IMR-90 (cell line): Measurements from ENCODE around the gene CLSTN1. TPM values are rescaled to one million over a fixed set of nuclear protein-coding genes. Genes with fewer than 3 reads are reported as not detected.

Experiments used
- ATAC-seq: fragments of 200-7000 bp; cut with Tn5 transposase; 2 replicates; pipeline ENCODE4 v1.9.1; 2020; ENCODE audit warnings: low read depth, mild to moderate bottlenecking, moderate library complexity
- BruUV-seq: library from RNA; stranded (reverse); fragments of 400-500 nt; replicated peaks from 2 replicates; lab custom pipeline; 2021; lab: Mats Ljungman, UMichigan
- CTCF ChIA-PET: fragments of 300-600 bp; formaldehyde crosslinking; extraction: SDS; loops from one replicate; lab custom pipeline; 2021; ENCODE audit warnings: antibody characterized with exemption; lab: Yijun Ruan, JAX
- POLR2A ChIA-PET: fragments of 300-600 bp; sonication (Branson Sonifier 250); formaldehyde crosslinking; loops from one replicate; lab custom pipeline; 2022; ENCODE audit warnings: antibody characterized with exemption; ENCODE audit not compliant: unreplicated experiment; lab: Charles Lee
- DNase-seq: peaks from one replicate; pipeline ENCODE4 v3.0.0; 2013
- H2AFZ ChIP-seq: replicated peaks from 2 replicates; pipeline ENCODE3; 2013; ENCODE audit warnings: low read length, mild to moderate bottlenecking; ENCODE audit not compliant: poor library complexity
- H2AK5ac ChIP-seq: 2 replicates; pipeline ENCODE4 v1.6.1; 2013; ENCODE audit warnings: low read depth, low read length, inconsistent platforms
- H2AK9ac ChIP-seq: replicated peaks from 2 replicates; pipeline ENCODE3; 2013; ENCODE audit warnings: mild to moderate bottlenecking, low read depth, low read length, moderate library complexity; ENCODE audit not compliant: poor library complexity
- H2BK120ac ChIP-seq: 2 replicates; pipeline ENCODE4 v1.6.1; 2013; ENCODE audit warnings: low read depth, low read length, inconsistent platforms
- H2BK15ac ChIP-seq: 3 replicates; pipeline ENCODE4 v1.6.1; 2013; ENCODE audit warnings: low read depth, low read length, inconsistent platforms
- H2BK20ac ChIP-seq: 2 replicates; pipeline ENCODE4 v1.6.1; 2013; ENCODE audit warnings: low read depth, mild to moderate bottlenecking, inconsistent platforms, low read length, moderate library complexity
- H2BK5ac ChIP-seq: 2 replicates; pipeline ENCODE4 v1.6.1; 2013; ENCODE audit warnings: mild to moderate bottlenecking, low read depth, low read length, inconsistent platforms; ENCODE audit not compliant: poor library complexity, severe bottlenecking
- H3K14ac ChIP-seq: replicated peaks from 2 replicates; pipeline ENCODE4 v1.6.1; 2013; ENCODE audit warnings: low read depth, low read length, inconsistent platforms
- H3K18ac ChIP-seq: 2 replicates; pipeline ENCODE4 v1.6.1; 2013; ENCODE audit warnings: low read depth, low read length, control low read depth
- H3K23ac ChIP-seq: 2 replicates; pipeline ENCODE4 v1.6.1; 2013; ENCODE audit warnings: low read depth, low read length, inconsistent platforms
- H3K27ac ChIP-seq: 2 replicates; pipeline ENCODE4 v1.5.1; 2013; ENCODE audit warnings: mild to moderate bottlenecking, control low read depth, low read length; ENCODE audit not compliant: insufficient read depth
- H3K27me3 ChIP-seq: 2 replicates; pipeline ENCODE4 v1.6.1; 2013; ENCODE audit warnings: low read length; ENCODE audit not compliant: control insufficient read depth, insufficient read depth
- H3K36me3 ChIP-seq: 2 replicates; pipeline ENCODE4 v1.6.1; 2013; ENCODE audit warnings: low read length, mixed read lengths; ENCODE audit not compliant: control insufficient read depth, insufficient read depth
- H3K4ac ChIP-seq: 2 replicates; pipeline ENCODE4 v1.6.1; 2013; ENCODE audit warnings: low read depth, low read length, inconsistent platforms
- H3K4me1 ChIP-seq: 2 replicates; pipeline ENCODE4 v1.6.1; 2013; ENCODE audit warnings: low read length, mixed read lengths; ENCODE audit not compliant: control insufficient read depth, insufficient read depth
- H3K4me2 ChIP-seq: 2 replicates; pipeline ENCODE4 v1.6.1; 2013; ENCODE audit warnings: low read depth, mild to moderate bottlenecking, control low read depth, low read length, moderate library complexity
- H3K4me3 ChIP-seq: 2 replicates; pipeline ENCODE4 v1.5.1; 2013; ENCODE audit warnings: low read depth, mild to moderate bottlenecking, control low read depth, low read length, moderate library complexity; ENCODE audit not compliant: insufficient read depth
- H3K56ac ChIP-seq: 2 replicates; pipeline ENCODE4 v1.6.1; 2013; ENCODE audit warnings: low read length, inconsistent platforms; ENCODE audit not compliant: insufficient read depth; ENCODE audit errors: extremely low read depth
- H3K79me1 ChIP-seq, 2 experiments: 2 replicates each; pipeline ENCODE4 v1.6.1; 2013; ENCODE audit warnings: low read length in 2 of 2, inconsistent platforms in 1 of 2, low read depth in 1 of 2
- H3K9ac ChIP-seq: 2 replicates; pipeline ENCODE4 v1.6.1; 2013; ENCODE audit warnings: low read depth, low read length, control low read depth
- H3K9me1 ChIP-seq: 2 replicates; pipeline ENCODE4 v1.6.1; 2013; ENCODE audit warnings: low read length, inconsistent platforms; ENCODE audit not compliant: insufficient read depth
- H3K9me3 ChIP-seq: 2 replicates; pipeline ENCODE4 v1.6.1; 2013; ENCODE audit warnings: low read length; ENCODE audit not compliant: control insufficient read depth, insufficient read depth
- H4K20me1 ChIP-seq: 2 replicates; pipeline ENCODE4 v1.6.1; 2013; ENCODE audit warnings: low read length, inconsistent platforms; ENCODE audit not compliant: insufficient read depth
- H4K5ac ChIP-seq: 2 replicates; pipeline ENCODE4 v1.6.1; 2013; ENCODE audit warnings: mild to moderate bottlenecking, low read depth, low read length, control low read depth
- H4K8ac ChIP-seq, 2 experiments: 2 replicates each; pipeline ENCODE4 v1.6.1; 2013; ENCODE audit warnings: low read depth in 2 of 2, low read length in 2 of 2, control low read depth in 1 of 2, inconsistent platforms in 1 of 2
- H4K91ac ChIP-seq: 2 replicates; pipeline ENCODE4 v1.6.1; 2013; ENCODE audit warnings: low read depth, low read length, inconsistent platforms; ENCODE audit not compliant: insufficient read depth
- BHLHE40 ChIP-seq: fragments of 150-350 bp; IDR thresholded peaks from 2 replicates; pipeline ENCODE4 v1.6.1; 2016; ENCODE audit warnings: mild to moderate bottlenecking, low read depth, low read length
- CEBPB ChIP-seq: IDR thresholded peaks from 2 replicates; pipeline ENCODE4 v1.6.1; 2012; ENCODE audit warnings: low read depth, low read length, improper control_type of control experiment
- CHD1 ChIP-seq: IDR thresholded peaks from 2 replicates; pipeline ENCODE4 v1.6.1; 2012; ENCODE audit warnings: low read depth, low read length, improper control_type of control experiment
- CTCF ChIP-seq: conservative IDR thresholded peaks from 2 replicates; pipeline ENCODE4 v1.5.1; 2012; ENCODE audit warnings: mild to moderate bottlenecking, low read depth, low read length, improper control_type of control experiment
- RCOR1 ChIP-seq: IDR thresholded peaks from 2 replicates; pipeline ENCODE4 v1.6.1; 2012; ENCODE audit warnings: mild to moderate bottlenecking, low read length, improper control_type of control experiment; ENCODE audit not compliant: insufficient replicate concordance
- SMC3 ChIP-seq: fragments of 150-350 bp; IDR thresholded peaks from 2 replicates; pipeline ENCODE4 v1.6.1; 2016; ENCODE audit warnings: low read depth, mild to moderate bottlenecking, antibody characterized with exemption, low read length, moderate library complexity
- WGBS, 2 experiments: methylation state at CpG; one replicate each; pipeline versions ENCODE4 v1.1.5 to v1.1.7; 2013; ENCODE audit warnings: missing lambda C conversion rate in 2 of 2; ENCODE audit not compliant: insufficient read length in 1 of 2; ENCODE audit errors: extremely low coverage in 2 of 2; 5-methylcytosine and 5-hydroxymethylcytosine counted together
- dilution Hi-C: fragments of 300-500 bp; cut with HindIII; formaldehyde crosslinking; loops from one replicate; pipeline ENCODE4 v1.14.3; 2018; ENCODE audit warnings: low sequenced_read_pairs; ENCODE audit not compliant: unreplicated experiment
- in situ Hi-C: fragments of 300-500 bp; cut with MboI; formaldehyde crosslinking; loops from 3 replicates; pipeline ENCODE4 v1.14.3; 2019; ENCODE audit warnings: low sequenced_read_pairs, inconsistent platforms, mixed read lengths
- intact Hi-C: fragments of 100-400 bp; cut with micrococcal nuclease; formaldehyde crosslinking; loops from 2 replicates; pipeline ENCODE4 v1.10.0; 2022
- polyA plus RNA-seq, 3 experiments: library from polyadenylated mRNA; depleted of rRNA; stranded (reverse); fragments of >200 nt; gene quantifications; 2 replicates each; pipeline ENCODE4 v1.2.3, GENCODE V29; 2012; ENCODE audit warnings: low replicate concordance in 1 of 3
- total RNA-seq: library from RNA; depleted of rRNA; stranded (reverse); fragments of >200 nt; gene quantifications from 2 replicates; pipeline ENCODE4 v1.2.3, GENCODE V29; 2012

Gene CLSTN1
- total and polyA plus RNA-seq, 2 of the 4 experiments (the other 2 are of a cell fraction) = 30.1 to 72.2 TPM

- Histone ChIP-seq H2AK5ac (no peak overlapping the region), H3K27me3 (no peaks in the 10 kb centered on the region), H3K36me3 (no peaks in the 10 kb centered on the region), H2AFZ (no peak overlapping the region), H2BK5ac (no peak overlapping the region), H4K5ac (no peak overlapping the region), H3K27ac (no peak overlapping the region), H3K9me1 (peaks cover 4% of the 10 kb centered on the region), H4K20me1 (peaks cover 66% of the 10 kb centered on the region), H4K8ac (no peak overlapping the region), H3K4me2 (no peak overlapping the region), H3K56ac (no peak overlapping the region), H3K4ac (no peak overlapping the region), H2BK20ac (no peak overlapping the region), H2BK15ac (no peak overlapping the region), H3K14ac (no peak overlapping the region), H3K18ac (no peak overlapping the region), H2BK120ac (no peak overlapping the region), H2AK9ac (no peak overlapping the region), H3K79me1 (peaks cover 26 to 63% of the 10 kb centered on the region in 2 experiments), H4K91ac (no peak overlapping the region), H3K4me3 (no peak overlapping the region), H3K4me1 (peaks cover 3% of the 10 kb centered on the region; the same call in 1 of the 2 replicates), H3K23ac (no peak overlapping the region), H3K9me3 (no peaks in the 10 kb centered on the region), H3K9ac (no peak overlapping the region)
- ATAC-seq (no peak), DNase-seq (no peak)
- ChIA-PET POLR2A (interaction anchor here (0.6 kb wide), 1 partner anchor 22 kb away, joined by 4 read pairs; no protein-coding TSS in a partner anchor), CTCF (no interaction called here)
- intact Hi-C loops (no loop called here), dilution Hi-C loops (no loop called here), in situ Hi-C loops (no loop called here)
- no TSS peak for BruUV-seq
- WGBS, 2 experiments = no CpG with 5 or more reads among the region's 1 CpG
- TF ChIP-seq CEBPB (no peak), CTCF (no peak), BHLHE40 (no peak), SMC3 (no peak), CHD1 (no peak), RCOR1 (no peak)
Observed at GRCh38 chr1:9801909-9802308, 21.9 kb downstream of the CLSTN1 start.
